ENCODE results near the gene OR1N2. TPM values are rescaled to one million over a fixed set of nuclear protein-coding genes. Genes with fewer than 3 reads are reported as not detected.

OR1N2 gene
- polyA plus RNA-seq, 1 donor: not detected

Other genes with a start within 250 kb of the OR1N2 start
- gene PTGS1, start 182.1 kb upstream of the OR1N2 start, polyA plus RNA-seq (ENCODE audit: insufficient read length): 4.7 TPM
- not detected for gene OR1J1, start 75.2 kb upstream of the OR1N2 start, polyA plus RNA-seq (ENCODE audit: insufficient read length)
- not detected for gene OR1J2, start 42.3 kb upstream of the OR1N2 start, polyA plus RNA-seq (ENCODE audit: insufficient read length)
- not detected for gene OR1J4, start 34.0 kb upstream of the OR1N2 start, polyA plus RNA-seq (ENCODE audit: insufficient read length)
- gene OR1N1, start 25.8 kb upstream of the OR1N2 start, polyA plus RNA-seq (ENCODE audit: insufficient read length): not detected
- gene OR1L8, start 30.3 kb downstream of the OR1N2 start, polyA plus RNA-seq (ENCODE audit: insufficient read length): 0.09 TPM
- gene OR1Q1, start 61.6 kb downstream of the OR1N2 start, polyA plus RNA-seq (ENCODE audit: insufficient read length): not detected
- not detected for gene OR1B1, start 104.5 kb downstream of the OR1N2 start, polyA plus RNA-seq (ENCODE audit: insufficient read length)
- not detected for gene OR1L1, start 108.6 kb downstream of the OR1N2 start, polyA plus RNA-seq (ENCODE audit: insufficient read length)
- not detected for gene OR1L3, start 122.0 kb downstream of the OR1N2 start, polyA plus RNA-seq (ENCODE audit: insufficient read length)
- gene OR1L4, start 170.9 kb downstream of the OR1N2 start, polyA plus RNA-seq (ENCODE audit: insufficient read length): not detected
- not detected for gene OR1L6, start 189.2 kb downstream of the OR1N2 start, polyA plus RNA-seq (ENCODE audit: insufficient read length)
- gene OR5C1, start 235.8 kb downstream of the OR1N2 start, polyA plus RNA-seq (ENCODE audit: insufficient read length): not detected
- not detected for gene OR1K1, start 247.0 kb downstream of the OR1N2 start, polyA plus RNA-seq (ENCODE audit: insufficient read length)

Measured in hindlimb muscle (tissue), 1 donor.